Lower lobe of right lung (tissue), 2 donors: Measurements from ENCODE around the gene ALLC. TPM values are rescaled to one million over a fixed set of nuclear protein-coding genes. Genes with fewer than 3 reads are reported as not detected.

ENCODE experiments used
- ATAC-seq, 2 donors: fragments of 200-7000 bp; cut with Tn5 transposase; one replicate each; pipeline ENCODE4 v1.9.1; 2020 to 2022; ENCODE audit warnings: mild to moderate bottlenecking in 2 of 2, moderate library complexity in 2 of 2
- DNase-seq: peaks from one replicate; pipeline ENCODE4 v3.0.0-alpha.2; 2020
- H3K27ac ChIP-seq: fragments of 200-600 bp; one replicate; pipeline ENCODE4 v1.8.0; 2022
- H3K27me3 ChIP-seq: fragments of 200-600 bp; one replicate; pipeline ENCODE4 v1.8.0; 2022; ENCODE audit warnings: low read depth
- H3K36me3 ChIP-seq: fragments of 200-600 bp; one replicate; pipeline ENCODE4 v1.8.0; 2022; ENCODE audit warnings: mild to moderate bottlenecking
- H3K4me1 ChIP-seq: fragments of 200-600 bp; one replicate; pipeline ENCODE4 v1.8.0; 2022
- H3K4me3 ChIP-seq: fragments of 200-600 bp; one replicate; pipeline ENCODE4 v1.8.0; 2022; ENCODE audit warnings: mild to moderate bottlenecking
- H3K9me3 ChIP-seq: fragments of 200-600 bp; one replicate; pipeline ENCODE4 v1.8.0; 2022
- CTCF ChIP-seq: fragments of 200-600 bp; IDR thresholded peaks from one replicate; pipeline ENCODE4 v1.8.0; 2022; ENCODE audit warnings: antibody characterized with exemption, mild to moderate bottlenecking
- intact Hi-C: fragments of 100-400 bp; cut with DNase I; formaldehyde crosslinking; loops from one replicate; pipeline ENCODE4 v1.11.0; 2022
- total RNA-seq: library from RNA; stranded (reverse); fragmentation: NEBNext Ultra II Directional; extraction: Animal tissue kit (Norgen Biotek cat#: 25700); gene quantifications from one replicate; pipeline ENCODE4 v1.2.1, GENCODE V29; 2021
- donor health status: DM: no; HTN: yes; CAD: no; lungs with severe emphysema.

ALLC gene
- total RNA-seq, 1 donor from 2014 or later: not detected

- no peak for DNase-seq
These were observed 8.0 kb downstream of the ALLC start for GRCh38 chr2:3665886-3666612.

GRCh38 chr2:3666613-3666975 is 8.6 kb downstream of the ALLC start:
- Histone ChIP-seq H3K4me1 (no peaks in the 10 kb centered on the region), H3K27ac (no peak overlapping the region)
- no peak for DNase-seq

More at GRCh38 chr2:3665886-3666612, 8.0 kb downstream of the ALLC start:
- H3K36me3 ChIP-seq: no peaks in the 10 kb centered on the region
- no peak overlapping the region for H3K27ac ChIP-seq
- no peak for ATAC-seq
- no peaks in the 10 kb centered on the region for H3K27me3 ChIP-seq
- H3K9me3 ChIP-seq: no peaks in the 10 kb centered on the region
- H3K4me3 ChIP-seq: no peak overlapping the region
- H3K4me1 ChIP-seq: no peaks in the 10 kb centered on the region
- no peak for TF ChIP-seq CTCF
- intact Hi-C loops: no loop called here

GRCh38 chr2:3667151-3667631 is 9.2 kb downstream of the ALLC start:
- intact Hi-C loops: no loop called here
- no peaks in the 10 kb centered on the region for H3K27me3 ChIP-seq
- no peak for TF ChIP-seq CTCF
- H3K4me3 ChIP-seq: peak overlapping the region; percentile 23
- peak; percentile 38 to 65 for ATAC-seq
- no peak overlapping the region for H3K27ac ChIP-seq
- H3K36me3 ChIP-seq: no peaks in the 10 kb centered on the region
- no peak for DNase-seq
- H3K4me1 ChIP-seq: no peaks in the 10 kb centered on the region
- no peaks in the 10 kb centered on the region for H3K9me3 ChIP-seq

More at GRCh38 chr2:3666613-3666975, 8.6 kb downstream of the ALLC start:
- ATAC-seq: no peak
- H3K27me3 ChIP-seq: no peaks in the 10 kb centered on the region
- no peak overlapping the region for H3K4me3 ChIP-seq
- H3K36me3 ChIP-seq: no peaks in the 10 kb centered on the region
- TF ChIP-seq CTCF: no peak
- H3K9me3 ChIP-seq: no peaks in the 10 kb centered on the region
- intact Hi-C loops: no loop called here

GRCh38 chr2:3669656-3670055 is 11.7 kb downstream of the ALLC start:
- no peak for DNase-seq
- Histone ChIP-seq H3K9me3 (no peaks in the 10 kb centered on the region), H3K4me1 (no peaks in the 10 kb centered on the region), H3K36me3 (no peaks in the 10 kb centered on the region), H3K4me3 (no peak overlapping the region), H3K27me3 (no peaks in the 10 kb centered on the region), H3K27ac (no peak overlapping the region)
- intact Hi-C loops: no loop called here
- no peak for TF ChIP-seq CTCF
- ATAC-seq: no peak

GRCh38 chr2:3670376-3670775 is 12.4 kb downstream of the ALLC start:
- Histone ChIP-seq H3K36me3 (no peaks in the 10 kb centered on the region), H3K27me3 (no peaks in the 10 kb centered on the region), H3K27ac (no peak overlapping the region), H3K9me3 (no peaks in the 10 kb centered on the region), H3K4me1 (no peaks in the 10 kb centered on the region), H3K4me3 (no peak overlapping the region)
- no peak for ATAC-seq
- DNase-seq: no peak
- no peak for TF ChIP-seq CTCF
- intact Hi-C loops: no loop called here
